ENCODE results near the gene TSC22D1. TPM values are rescaled to one million over a fixed set of nuclear protein-coding genes. Genes with fewer than 3 reads are reported as not detected.

TSC22D1 gene
- polyA plus RNA-seq, 4 donors, result 51.6 to 179 (median 86.9) TPM

DNA sequence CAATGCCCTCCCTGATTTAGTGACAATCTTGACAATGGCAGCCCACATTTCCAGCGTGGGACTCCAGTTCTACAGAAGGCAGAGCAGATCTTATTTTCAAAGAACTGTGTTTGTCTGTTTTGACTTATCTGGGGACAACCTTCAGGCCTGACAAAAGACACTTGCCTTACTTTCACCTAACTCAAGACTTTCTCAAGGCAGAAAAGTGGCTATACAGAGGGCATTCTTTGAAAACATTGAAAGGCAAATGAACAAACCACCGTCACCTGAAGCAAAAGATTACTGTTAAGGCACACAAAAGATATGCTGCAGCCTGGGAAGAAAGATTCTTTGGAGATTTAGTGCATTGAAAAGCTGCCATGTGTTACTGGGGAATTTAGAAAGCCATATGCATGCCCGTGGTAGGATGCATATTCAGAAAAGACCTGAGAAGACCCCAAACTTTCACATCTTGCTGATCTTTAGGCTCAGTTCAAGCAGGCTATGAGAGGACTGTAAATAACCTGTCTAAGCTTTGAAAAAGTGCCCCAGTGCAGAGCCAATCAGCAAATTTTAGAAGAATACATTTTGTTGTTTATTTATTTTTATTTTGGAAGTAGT is 82.8 kb downstream of the TSC22D1 start:
- no peaks in the 10 kb centered on the region for H3K4me1 ChIP-seq (ENCODE audit: control insufficient read depth in 3 of 3, insufficient read depth in 2 of 3, low read depth in 1 of 3, low read length in 2 of 3)
- WGBS, 3 donors, result 76 to 87% (median 81%) methylated on average over 3 of the region's 3 CpGs
- H3K27me3 ChIP-seq (ENCODE audit: control insufficient read depth in 3 of 3, insufficient read depth in 3 of 3, low read length in 3 of 3), result no peaks in the 10 kb centered on the region
- H3K4me3 ChIP-seq (ENCODE audit: low read depth in 1 of 3, low read length in 3 of 3), result no peak overlapping the region
- no peak overlapping the region for H3K27ac ChIP-seq (ENCODE audit: low read depth in 1 of 3, low read length in 2 of 3)
- no peak for DNase-seq
- H3K36me3 ChIP-seq (ENCODE audit: control insufficient read depth in 3 of 3, insufficient read depth in 2 of 3, low read depth in 1 of 3, low read length in 3 of 3), result peaks cover 0 to 5% (median 0%) of the 10 kb centered on the region in 3 donors
- no peaks in the 10 kb centered on the region for H3K9me3 ChIP-seq (ENCODE audit: control insufficient read depth in 2 of 2, insufficient read depth in 1 of 2, low read depth in 1 of 2, low read length in 1 of 2)
- no peak for FAIRE-seq

- no peaks in the 10 kb centered on the region for H3K4me1 ChIP-seq (ENCODE audit: control insufficient read depth in 3 of 3, insufficient read depth in 2 of 3, low read depth in 1 of 3, low read length in 2 of 3)
- H3K4me3 ChIP-seq (ENCODE audit: low read depth in 1 of 3, low read length in 3 of 3), result no peak overlapping the region
- H3K9me3 ChIP-seq (ENCODE audit: control insufficient read depth in 2 of 2, insufficient read depth in 1 of 2, low read depth in 1 of 2, low read length in 1 of 2), result no peaks in the 10 kb centered on the region
- 70 to 84% (median 70%) methylated on average over 1 of the region's 1 CpG for WGBS, 3 donors
- no peak for FAIRE-seq
- no peaks in the 10 kb centered on the region for H3K27me3 ChIP-seq (ENCODE audit: control insufficient read depth in 3 of 3, insufficient read depth in 3 of 3, low read length in 3 of 3)
- no peak for DNase-seq
- H3K27ac ChIP-seq (ENCODE audit: low read depth in 1 of 3, low read length in 2 of 3), result no peak overlapping the region
- peaks cover 0 to 8% (median 0%) of the 10 kb centered on the region in 3 donors for H3K36me3 ChIP-seq (ENCODE audit: control insufficient read depth in 3 of 3, insufficient read depth in 2 of 3, low read depth in 1 of 3, low read length in 3 of 3)
Observed at GRCh38 chr13:44489751-44490150, 86.4 kb downstream of the TSC22D1 start.

DNA sequence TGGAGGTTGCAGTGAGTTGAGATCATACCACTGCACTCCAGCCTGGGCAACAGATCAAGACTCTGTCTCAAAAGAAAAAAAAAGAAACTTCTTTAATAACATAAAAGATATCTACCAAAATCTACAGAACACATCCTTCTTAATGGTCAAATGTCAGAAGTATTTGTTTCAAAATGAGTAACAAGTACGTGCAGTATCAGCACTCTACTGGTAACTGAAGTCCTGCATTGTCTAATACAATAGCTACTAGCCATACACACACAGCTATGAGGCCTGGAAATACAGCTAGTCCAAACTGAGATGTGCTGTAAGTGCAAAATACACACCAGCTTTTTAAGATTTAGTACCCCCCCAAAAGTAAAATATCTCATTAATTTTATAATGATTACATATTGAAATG is 88.1 kb downstream of the TSC22D1 start:
- Histone ChIP-seq H3K36me3 (ENCODE audit: control insufficient read depth in 3 of 3, insufficient read depth in 2 of 3, low read depth in 1 of 3, low read length in 3 of 3) (peaks cover 0 to 8% (median 0%) of the 10 kb centered on the region in 3 donors), H3K27me3 (ENCODE audit: control insufficient read depth in 3 of 3, insufficient read depth in 3 of 3, low read length in 3 of 3) (no peaks in the 10 kb centered on the region), H3K4me3 (ENCODE audit: low read depth in 1 of 3, low read length in 3 of 3) (no peak overlapping the region), H3K4me1 (ENCODE audit: control insufficient read depth in 3 of 3, insufficient read depth in 2 of 3, low read depth in 1 of 3, low read length in 2 of 3) (no peaks in the 10 kb centered on the region), H3K27ac (ENCODE audit: low read depth in 1 of 3, low read length in 2 of 3) (no peak overlapping the region), H3K9me3 (ENCODE audit: control insufficient read depth in 2 of 2, insufficient read depth in 1 of 2, low read depth in 1 of 2, low read length in 1 of 2) (no peaks in the 10 kb centered on the region)
- 68 to 89% (median 82%) methylated on average over 1 of the region's 1 CpG for WGBS, 3 donors
- FAIRE-seq, result no peak
- no peak for DNase-seq

GRCh38 chr13:44484562-44485138 is 91.5 kb downstream of the TSC22D1 start:
- 62 to 63% (median 63%) methylated on average over 4 of the region's 4 CpGs for WGBS, 3 donors
- Histone ChIP-seq H3K9me3 (ENCODE audit: control insufficient read depth in 2 of 2, insufficient read depth in 1 of 2, low read depth in 1 of 2, low read length in 1 of 2) (no peaks in the 10 kb centered on the region), H3K4me3 (ENCODE audit: low read depth in 1 of 3, low read length in 3 of 3) (no peak overlapping the region), H3K27me3 (ENCODE audit: control insufficient read depth in 3 of 3, insufficient read depth in 3 of 3, low read length in 3 of 3) (no peaks in the 10 kb centered on the region), H3K36me3 (ENCODE audit: control insufficient read depth in 3 of 3, insufficient read depth in 2 of 3, low read depth in 1 of 3, low read length in 3 of 3) (peaks cover 0 to 3% (median 0%) of the 10 kb centered on the region in 3 donors), H3K27ac (ENCODE audit: low read depth in 1 of 3, low read length in 2 of 3) (no peak overlapping the region), H3K4me1 (ENCODE audit: control insufficient read depth in 3 of 3, insufficient read depth in 2 of 3, low read depth in 1 of 3, low read length in 2 of 3) (no peaks in the 10 kb centered on the region)
- DNase-seq (peak in 1 of 2 donors; percentile 20), FAIRE-seq (no peak)

- Histone ChIP-seq H3K36me3 (ENCODE audit: control insufficient read depth in 3 of 3, insufficient read depth in 2 of 3, low read depth in 1 of 3, low read length in 3 of 3) (peaks cover 0 to 8% (median 0%) of the 10 kb centered on the region in 3 donors), H3K27ac (ENCODE audit: low read depth in 1 of 3, low read length in 2 of 3) (no peak overlapping the region), H3K4me3 (ENCODE audit: low read depth in 1 of 3, low read length in 3 of 3) (no peak overlapping the region), H3K4me1 (ENCODE audit: control insufficient read depth in 3 of 3, insufficient read depth in 2 of 3, low read depth in 1 of 3, low read length in 2 of 3) (peaks cover 0 to 7% (median 0%) of the 10 kb centered on the region in 3 donors), H3K9me3 (ENCODE audit: control insufficient read depth in 2 of 2, insufficient read depth in 1 of 2, low read depth in 1 of 2, low read length in 1 of 2) (no peaks in the 10 kb centered on the region), H3K27me3 (ENCODE audit: control insufficient read depth in 3 of 3, insufficient read depth in 3 of 3, low read length in 3 of 3) (no peaks in the 10 kb centered on the region)
- DNase-seq (no peak), FAIRE-seq (no peak)
- 72 to 82% (median 82%) methylated on average over 4 of the region's 4 CpGs for WGBS, 3 donors
Observed at GRCh38 chr13:44474122-44474910, 101.8 kb downstream of the TSC22D1 start.

GRCh38 chr13:44471686-44472085 is 104.4 kb downstream of the TSC22D1 start:
- Histone ChIP-seq H3K4me1 (ENCODE audit: control insufficient read depth in 3 of 3, insufficient read depth in 2 of 3, low read depth in 1 of 3, low read length in 2 of 3) (peaks cover 0 to 7% (median 0%) of the 10 kb centered on the region in 3 donors), H3K27ac (ENCODE audit: low read depth in 1 of 3, low read length in 2 of 3) (no peak overlapping the region), H3K9me3 (ENCODE audit: control insufficient read depth in 2 of 2, insufficient read depth in 1 of 2, low read depth in 1 of 2, low read length in 1 of 2) (no peaks in the 10 kb centered on the region), H3K4me3 (ENCODE audit: low read depth in 1 of 3, low read length in 3 of 3) (no peak overlapping the region), H3K36me3 (ENCODE audit: control insufficient read depth in 3 of 3, insufficient read depth in 2 of 3, low read depth in 1 of 3, low read length in 3 of 3) (peaks cover 0 to 5% (median 0%) of the 10 kb centered on the region in 3 donors), H3K27me3 (ENCODE audit: control insufficient read depth in 3 of 3, insufficient read depth in 3 of 3, low read length in 3 of 3) (no peaks in the 10 kb centered on the region)
- FAIRE-seq (no peak), DNase-seq (no peak)
- WGBS, 3 donors, result 38 to 67% (median 54%) methylated on average over 1 of the region's 1 CpG

- H3K36me3 ChIP-seq (ENCODE audit: control insufficient read depth in 3 of 3, insufficient read depth in 2 of 3, low read depth in 1 of 3, low read length in 3 of 3), result peaks cover 0 to 6% (median 0%) of the 10 kb centered on the region in 3 donors
- peaks cover 0 to 7% (median 0%) of the 10 kb centered on the region in 3 donors for H3K4me1 ChIP-seq (ENCODE audit: control insufficient read depth in 3 of 3, insufficient read depth in 2 of 3, low read depth in 1 of 3, low read length in 2 of 3)
- H3K27me3 ChIP-seq (ENCODE audit: control insufficient read depth in 3 of 3, insufficient read depth in 3 of 3, low read length in 3 of 3), result no peaks in the 10 kb centered on the region
- FAIRE-seq (peak; percentile 95), DNase-seq (peak; percentile 39 to 53)
- H3K27ac ChIP-seq (ENCODE audit: low read depth in 1 of 3, low read length in 2 of 3), result peak overlapping the region in 1 of 3 donors; percentile 10
- WGBS, 3 donors, result 48 to 56% (median 50%) methylated on average over 4 of the region's 4 CpGs
- no peaks in the 10 kb centered on the region for H3K9me3 ChIP-seq (ENCODE audit: control insufficient read depth in 2 of 2, insufficient read depth in 1 of 2, low read depth in 1 of 2, low read length in 1 of 2)
- no peak overlapping the region for H3K4me3 ChIP-seq (ENCODE audit: low read depth in 1 of 3, low read length in 3 of 3)
Observed at GRCh38 chr13:44470638-44471562, 105.2 kb downstream of the TSC22D1 start.

DNA sequence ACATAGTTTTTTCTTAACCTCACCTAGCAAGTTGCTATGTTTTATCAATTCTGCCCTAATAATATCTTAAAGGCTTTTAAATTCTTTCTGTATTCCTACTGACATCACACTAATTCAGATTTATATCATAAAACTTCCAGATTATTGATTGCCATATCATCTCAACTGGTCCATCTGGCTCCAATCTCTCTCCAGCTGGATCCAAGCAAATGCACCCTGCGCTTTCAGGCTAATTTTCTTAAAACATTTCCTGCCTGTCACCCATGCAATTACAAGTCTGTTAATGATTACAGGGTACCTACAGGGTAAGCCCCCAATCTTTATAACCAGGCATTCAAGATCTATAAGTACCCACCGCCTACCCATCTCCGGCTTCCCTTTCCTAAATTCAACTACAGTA is 107.3 kb downstream of the TSC22D1 start:
- WGBS, 3 donors, result 75 to 89% (median 83%) methylated on average over 3 of the region's 3 CpGs
- Histone ChIP-seq H3K4me3 (ENCODE audit: low read depth in 1 of 3, low read length in 3 of 3) (no peak overlapping the region), H3K36me3 (ENCODE audit: control insufficient read depth in 3 of 3, insufficient read depth in 2 of 3, low read depth in 1 of 3, low read length in 3 of 3) (peaks cover 0 to 7% (median 0%) of the 10 kb centered on the region in 3 donors), H3K27ac (ENCODE audit: low read depth in 1 of 3, low read length in 2 of 3) (no peak overlapping the region), H3K9me3 (ENCODE audit: control insufficient read depth in 2 of 2, insufficient read depth in 1 of 2, low read depth in 1 of 2, low read length in 1 of 2) (no peaks in the 10 kb centered on the region), H3K27me3 (ENCODE audit: control insufficient read depth in 3 of 3, insufficient read depth in 3 of 3, low read length in 3 of 3) (no peaks in the 10 kb centered on the region), H3K4me1 (ENCODE audit: control insufficient read depth in 3 of 3, insufficient read depth in 2 of 3, low read depth in 1 of 3, low read length in 2 of 3) (peaks cover 0 to 7% (median 1%) of the 10 kb centered on the region in 3 donors)
- FAIRE-seq, result no peak
- DNase-seq, result no peak

Measured in small intestine (tissue), 7 donors.